Measurements from ENCODE around the gene SFSWAP. TPM values are rescaled to one million over a fixed set of nuclear protein-coding genes. Genes with fewer than 3 reads are reported as not detected.

The SFSWAP gene
- total RNA-seq, 1 experiment from 2014 or later: 48.1 TPM

- no CpG with 5 or more reads among the region's 17 CpGs for WGBS (ENCODE audit: extremely low coverage, insufficient read length, low lambda C conversion rate)
- Histone ChIP-seq H3K56ac (ENCODE audit: insufficient read length, low read depth, low read length) (no peak overlapping the region), H3K27me3 (ENCODE audit: insufficient read depth, low read length) (no peaks in the 10 kb centered on the region), H3K18ac (ENCODE audit: insufficient read length, low read depth, low read length) (no peak overlapping the region), H4K91ac (ENCODE audit: insufficient read length, low read depth, low read length) (no peak overlapping the region), H2BK5ac (ENCODE audit: insufficient read length, low read length) (no peak overlapping the region), H2AK5ac (ENCODE audit: insufficient read length, low read length) (no peak overlapping the region), H3K9ac (ENCODE audit: extremely low read depth, insufficient read length, low read length) (no peak overlapping the region), H2AFZ (ENCODE audit: low read length) (no peak overlapping the region), H3K9me3 (ENCODE audit: control insufficient read depth, low read depth, low read length) (no peaks in the 10 kb centered on the region), H3K14ac (ENCODE audit: insufficient read depth, low read length) (no peak overlapping the region), H3T11ph (ENCODE audit: low read length) (no peak overlapping the region), H3K79me1 (ENCODE audit: insufficient read depth, low read depth, low read length, poor library complexity, severe bottlenecking) (no peaks in the 10 kb centered on the region), H4K8ac (replicated peaks; ENCODE audit: insufficient read length, low read depth, low read length) (no peak overlapping the region), H3K79me2 (ENCODE audit: insufficient read depth, low read length) (no peaks in the 10 kb centered on the region), H2BK15ac (ENCODE audit: low read depth, low read length) (no peak overlapping the region), H3K4me1 (ENCODE audit: insufficient read depth, low read length) (peaks cover 7% of the 10 kb centered on the region; the same call in 1 of the 2 replicates), H3K23me2 (ENCODE audit: insufficient read length, low read depth, low read length, poor library complexity, severe bottlenecking) (no peaks in the 10 kb centered on the region), H3K4ac (ENCODE audit: low read depth, low read length) (no peak overlapping the region), H2BK20ac (ENCODE audit: low read depth, low read length, poor library complexity, severe bottlenecking) (no peak overlapping the region), H3K23ac (ENCODE audit: insufficient read length, low read depth, low read length) (no peak overlapping the region), H2BK120ac (ENCODE audit: low read depth, low read length, poor library complexity, severe bottlenecking) (no peak overlapping the region), H3K4me2 (ENCODE audit: insufficient read depth, insufficient read length, low read length) (no peak overlapping the region), H4K20me1 (ENCODE audit: control insufficient read depth, insufficient read depth, insufficient read length) (peaks cover 2% of the 10 kb centered on the region), H3K27ac (ENCODE audit: insufficient read length, low read depth, low read length) (no peak overlapping the region), H2BK12ac (ENCODE audit: insufficient read length, low read depth, low read length) (no peak overlapping the region), H4K5ac (ENCODE audit: insufficient read length, low read depth, low read length) (no peak overlapping the region)
- Mint-ChIP-seq H3K9me3 (no peaks in the 10 kb centered on the region; a peak in 1 of 5 replicates), H3K27ac (peak overlapping the region in 1 of 3 experiments; percentile 60; a peak in 1 of 7 replicates), H3K4me1 (peaks cover 23 to 31% of the 10 kb centered on the region in 2 experiments), H3K4me3 (no peak overlapping the region; a peak in 1 of 5 replicates), H3K36me3 (ENCODE audit: insufficient read depth in 1 of 3, low read depth in 3 of 3) (peaks cover 53 to 76% (median 64%) of the 10 kb centered on the region in 3 experiments; a peak in 6 of 7 replicates), H3K27me3 (ENCODE audit: low read depth) (no peaks in the 10 kb centered on the region)
- TF ChIP-seq CTCF (conservative IDR thresholded peaks at IDR 0.05): no peak
- DNase-seq: no peak
These were observed 43.3 kb downstream of the SFSWAP start for GRCh38 chr12:131754184-131754583.

Measured in H9 (cell line).